Osteoblast (primary cell): Measurements from ENCODE around the gene DAP. TPM values are rescaled to one million over a fixed set of nuclear protein-coding genes. Genes with fewer than 3 reads are reported as not detected.
"Not testable (repeated sequence)": the region's sequence is repeated elsewhere in the genome, so short reads cannot be mapped to it uniquely, and the experiment has no call there.

ENCODE experiments used
- DNase-seq: peaks from one replicate; pipeline ENCODE4 v3.0.0; 2011; ENCODE audit warnings: low spot score, mixed read lengths; ENCODE audit not compliant: insufficient read length; ENCODE audit errors: missing footprints
- H2AFZ ChIP-seq: 2 replicates; pipeline ENCODE4 v1.6.0; 2011; ENCODE audit warnings: mild to moderate bottlenecking, low read length
- H3K27ac ChIP-seq: 2 replicates; pipeline ENCODE4 v1.5.1; 2011; ENCODE audit warnings: mild to moderate bottlenecking, low read depth, low read length, moderate library complexity
- H3K27me3 ChIP-seq: 2 replicates; pipeline ENCODE4 v1.6.0; 2012; ENCODE audit warnings: mild to moderate bottlenecking, control low read depth, inconsistent platforms, low read length, moderate library complexity; ENCODE audit not compliant: insufficient read depth
- H3K36me3 ChIP-seq: 2 replicates; pipeline ENCODE4 v1.5.1; 2011; ENCODE audit warnings: mild to moderate bottlenecking, low read length, control low read depth, moderate library complexity; ENCODE audit not compliant: insufficient read depth
- H3K4me1 ChIP-seq: 2 replicates; pipeline ENCODE4 v1.5.1; 2011; ENCODE audit warnings: mild to moderate bottlenecking, low read length, control low read depth, moderate library complexity; ENCODE audit not compliant: insufficient read depth
- H3K4me2 ChIP-seq: 2 replicates; pipeline ENCODE4 v1.6.0; 2011; ENCODE audit warnings: mild to moderate bottlenecking, low read length; ENCODE audit not compliant: insufficient read depth
- H3K4me3 ChIP-seq: fragments of 200-600 bp; sonication (generic); 3 replicates; pipeline ENCODE4 v1.5.1; 2012; ENCODE audit warnings: mild to moderate bottlenecking, low read length, inconsistent platforms; ENCODE audit not compliant: insufficient read depth
- H3K79me2 ChIP-seq: 2 replicates; pipeline ENCODE4 v1.6.0; 2012; ENCODE audit warnings: mild to moderate bottlenecking, low read length, control low read depth, inconsistent platforms; ENCODE audit not compliant: insufficient read depth
- H3K9me3 ChIP-seq: 2 replicates; pipeline ENCODE4 v1.5.1; 2011; ENCODE audit warnings: low read depth, low read length, control low read depth
- H4K20me1 ChIP-seq: 2 replicates; pipeline ENCODE4 v1.6.0; 2012; ENCODE audit warnings: mild to moderate bottlenecking, low read length, control low read depth; ENCODE audit not compliant: insufficient read depth
- total RNA-seq: library from RNA; depleted of rRNA; stranded (reverse); fragments of >200 nt; gene quantifications from 2 replicates; pipeline ENCODE4 v1.2.3, GENCODE V29; 2012
- TF ChIP-seq, protein P1 (sequence below): IDR thresholded peaks from 2 replicates; pipeline ENCODE4 v1.5.1; 2011; ENCODE audit warnings: mild to moderate bottlenecking, low read depth, low read length, moderate library complexity; ENCODE audit errors: extremely low read depth

DAP gene
- total RNA-seq, 1 donor = 31.1 TPM

DNA sequence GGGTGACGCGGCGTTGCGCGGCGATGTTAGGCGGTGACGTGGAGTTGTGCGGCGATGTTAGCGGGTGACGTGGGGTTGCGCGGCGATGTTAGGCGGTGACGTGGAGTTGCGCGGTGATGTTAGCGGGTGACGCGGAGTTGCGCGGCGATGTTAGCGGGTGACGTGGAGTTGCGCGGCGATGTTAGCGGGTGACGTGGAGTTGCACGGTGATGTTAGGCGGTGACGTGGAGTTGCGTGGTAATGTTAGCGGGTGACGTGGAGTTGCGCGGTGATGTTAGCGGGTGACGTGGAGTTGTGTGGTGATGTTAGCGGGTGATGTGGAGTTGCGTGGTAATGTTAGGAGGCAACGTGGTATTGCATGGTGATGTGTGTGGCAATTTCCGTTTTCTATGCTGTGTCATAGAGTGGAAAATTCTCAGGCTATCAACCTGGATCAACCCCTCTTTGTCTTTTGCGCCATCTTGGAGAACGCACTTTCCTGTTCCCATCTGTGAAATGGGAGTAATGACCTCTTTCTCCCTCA lies 121.1 kb downstream of the DAP start:
- no peak overlapping the region for H3K4me2 ChIP-seq
- H3K4me3 ChIP-seq = no peak overlapping the region
- no peak for DNase-seq
- TF ChIP-seq, protein P1, sequence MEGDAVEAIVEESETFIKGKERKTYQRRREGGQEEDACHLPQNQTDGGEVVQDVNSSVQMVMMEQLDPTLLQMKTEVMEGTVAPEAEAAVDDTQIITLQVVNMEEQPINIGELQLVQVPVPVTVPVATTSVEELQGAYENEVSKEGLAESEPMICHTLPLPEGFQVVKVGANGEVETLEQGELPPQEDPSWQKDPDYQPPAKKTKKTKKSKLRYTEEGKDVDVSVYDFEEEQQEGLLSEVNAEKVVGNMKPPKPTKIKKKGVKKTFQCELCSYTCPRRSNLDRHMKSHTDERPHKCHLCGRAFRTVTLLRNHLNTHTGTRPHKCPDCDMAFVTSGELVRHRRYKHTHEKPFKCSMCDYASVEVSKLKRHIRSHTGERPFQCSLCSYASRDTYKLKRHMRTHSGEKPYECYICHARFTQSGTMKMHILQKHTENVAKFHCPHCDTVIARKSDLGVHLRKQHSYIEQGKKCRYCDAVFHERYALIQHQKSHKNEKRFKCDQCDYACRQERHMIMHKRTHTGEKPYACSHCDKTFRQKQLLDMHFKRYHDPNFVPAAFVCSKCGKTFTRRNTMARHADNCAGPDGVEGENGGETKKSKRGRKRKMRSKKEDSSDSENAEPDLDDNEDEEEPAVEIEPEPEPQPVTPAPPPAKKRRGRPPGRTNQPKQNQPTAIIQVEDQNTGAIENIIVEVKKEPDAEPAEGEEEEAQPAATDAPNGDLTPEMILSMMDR = no peak
- H3K9me3 ChIP-seq = no peaks in the 10 kb centered on the region
- H2AFZ ChIP-seq = no peak overlapping the region
- no peaks in the 10 kb centered on the region for H3K27me3 ChIP-seq
- H3K79me2 ChIP-seq = no peaks in the 10 kb centered on the region
- no peaks in the 10 kb centered on the region for H3K36me3 ChIP-seq
- H3K4me1 ChIP-seq = peaks cover 8% of the 10 kb centered on the region
- H4K20me1 ChIP-seq = peaks cover 6% of the 10 kb centered on the region
- H3K27ac ChIP-seq = no peak overlapping the region

DNA sequence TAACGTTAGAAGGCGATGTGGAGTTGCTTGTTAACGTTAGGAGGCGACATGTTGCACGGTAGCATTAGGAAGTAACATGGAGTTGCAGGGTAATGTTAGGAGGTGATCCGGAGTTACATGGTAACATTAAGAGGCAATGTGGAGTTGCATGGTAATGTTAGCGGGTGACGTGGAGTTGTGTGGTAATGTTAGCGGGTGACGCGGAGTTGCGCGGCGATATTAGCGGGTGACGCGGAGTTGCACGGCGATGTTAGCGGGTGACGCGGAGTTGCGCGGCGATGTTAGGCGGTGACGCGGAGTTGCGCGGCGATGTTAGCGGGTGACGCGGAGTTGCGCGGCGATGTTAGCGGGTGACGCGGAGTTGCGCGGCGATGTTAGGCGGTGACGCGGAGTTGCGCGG lies 122.3 kb downstream of the DAP start:
- not testable (repeated sequence) for H3K9me3 ChIP-seq, H3K27me3 ChIP-seq, H4K20me1 ChIP-seq, H3K4me3 ChIP-seq, H2AFZ ChIP-seq, H3K4me1 ChIP-seq, H3K4me2 ChIP-seq, H3K27ac ChIP-seq, H3K79me2 ChIP-seq, H3K36me3 ChIP-seq, DNase-seq

DNA sequence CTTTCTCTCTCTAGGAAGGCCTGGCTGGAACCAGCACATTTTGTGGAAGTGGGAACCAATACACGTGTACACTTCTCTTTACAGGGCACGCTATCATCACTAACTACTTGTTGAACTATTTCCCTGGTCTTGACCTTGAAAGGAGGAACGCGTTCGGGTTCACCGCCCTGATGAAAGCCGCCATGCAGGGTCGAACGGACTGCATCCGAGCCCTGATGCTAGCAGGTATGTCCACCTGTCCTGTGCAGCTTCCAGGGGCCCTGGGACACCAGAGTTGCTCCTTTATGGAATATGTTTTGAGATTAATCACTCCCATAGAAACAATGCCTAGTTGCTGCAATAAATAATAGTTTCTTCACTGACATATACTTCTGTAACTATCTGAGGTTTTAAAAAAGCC lies 123.1 kb downstream of the DAP start:
- Histone ChIP-seq H3K9me3 (no peaks in the 10 kb centered on the region), H3K79me2 (no peaks in the 10 kb centered on the region), H4K20me1 (peaks cover 3% of the 10 kb centered on the region), H3K4me2 (no peak overlapping the region), H2AFZ (no peak overlapping the region), H3K4me1 (peaks cover 8% of the 10 kb centered on the region), H3K27ac (no peak overlapping the region), H3K4me3 (no peak overlapping the region), H3K27me3 (no peaks in the 10 kb centered on the region), H3K36me3 (no peaks in the 10 kb centered on the region)
- TF ChIP-seq, protein P1 = no peak
- DNase-seq = no peak

DNA sequence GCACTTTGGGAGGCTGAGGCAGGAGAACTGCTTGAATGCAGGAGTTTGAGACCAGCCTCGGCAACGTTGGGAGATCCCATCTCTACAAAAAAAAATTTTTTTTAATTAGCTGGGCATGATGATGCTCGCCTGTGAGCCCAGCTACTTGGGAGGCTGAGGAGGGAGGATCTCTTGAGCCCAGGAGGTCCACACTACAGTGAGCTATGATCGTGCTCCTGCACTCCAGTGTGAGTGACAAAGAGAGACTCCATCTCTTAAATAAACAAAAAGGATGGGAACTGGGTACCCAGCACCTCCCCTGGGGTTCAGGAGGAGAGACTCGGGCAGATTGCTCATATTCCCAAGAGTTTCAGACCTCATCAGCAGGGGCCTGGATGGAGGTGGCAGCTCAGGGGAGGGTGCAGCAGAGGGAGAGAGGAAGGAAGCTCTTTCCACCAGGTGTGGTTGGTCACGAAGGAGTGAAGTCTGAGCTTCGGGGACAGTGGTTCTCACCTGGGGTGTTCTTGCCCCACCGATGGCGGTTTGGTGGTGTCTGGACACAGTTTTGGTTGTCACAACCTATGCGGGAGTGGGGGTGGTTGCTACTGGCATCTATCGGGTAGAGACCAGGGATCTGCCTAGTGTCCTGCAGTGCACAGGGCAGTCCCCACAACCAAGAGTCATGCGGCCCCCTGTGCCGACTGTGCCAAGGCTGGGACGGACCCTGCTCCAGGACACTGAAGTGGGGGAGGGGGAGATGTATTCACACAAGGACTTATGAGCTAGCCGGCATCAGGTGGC lies 124.5 kb downstream of the DAP start:
- Histone ChIP-seq H4K20me1 (peaks cover 3% of the 10 kb centered on the region), H3K4me1 (peaks cover 15% of the 10 kb centered on the region), H3K27me3 (no peaks in the 10 kb centered on the region), H3K9me3 (no peaks in the 10 kb centered on the region), H2AFZ (no peak overlapping the region), H3K36me3 (no peaks in the 10 kb centered on the region), H3K27ac (no peak overlapping the region), H3K4me3 (no peak overlapping the region), H3K79me2 (no peaks in the 10 kb centered on the region), H3K4me2 (no peak overlapping the region)
- DNase-seq = no peak
- TF ChIP-seq, protein P1 = no peak
